HepG2 (cell line): ENCODE data around the gene SYNGAP1. TPM values are rescaled to one million over a fixed set of nuclear protein-coding genes. Genes with fewer than 3 reads are reported as not detected.

Experiments used
- ATAC-seq: fragments of 200-7000 bp; cut with Tn5 transposase; 3 replicates; pipeline ENCODE4 v1.9.1; 2020; ENCODE audit warnings: mild to moderate bottlenecking, moderate library complexity
- BruUV-seq: library from RNA; stranded (reverse); fragments of 400-500 nt; replicated peaks from 2 replicates; lab custom pipeline; 2021; lab: Mats Ljungman, UMichigan
- CTCF ChIA-PET: fragments of 300-600 bp; formaldehyde crosslinking; extraction: SDS; loops from one replicate; lab custom pipeline; 2021; ENCODE audit warnings: low total read pairs, inconsistent platforms, low intra/inter-chr PET ratio; lab: Yijun Ruan, JAX
- POLR2A ChIA-PET: fragments of 350-600 bp; sonication (Branson Sonifier 250); formaldehyde crosslinking; loops from one replicate; lab custom pipeline; 2020; ENCODE audit warnings: antibody characterized with exemption, inconsistent platforms; lab: Yijun Ruan, JAX
- DNase-seq: peaks from one replicate; pipeline ENCODE4 v3.0.0-alpha.2; 2015; ENCODE audit warnings: low spot score
- FAIRE-seq: peaks from 3 replicates; lab custom pipeline; 2011; peaks lifted over from hg19 to GRCh38; lab: Jason Lieb, UNC
- H2AFZ ChIP-seq: one replicate; pipeline ENCODE4 v1.6.1; 2011; ENCODE audit warnings: low read length, inconsistent platforms
- H3K27ac ChIP-seq: fragments of 300-600 bp; 3 replicates; pipeline ENCODE4 v1.8.0; 2011; ENCODE audit warnings: mixed run types, mild to moderate bottlenecking, mixed read lengths, low read length, inconsistent platforms; ENCODE audit not compliant: insufficient read depth; ENCODE audit errors: extremely low read length
- H3K27me3 ChIP-seq, 2 experiments: fragments of 200-600 bp in 1 of 2; 2 replicates in 1 of 2; 3 replicates in 1 of 2; pipeline versions ENCODE4 v1.6.0 to v1.8.0; 2011; ENCODE audit warnings: low read length in 2 of 2, mild to moderate bottlenecking in 2 of 2, moderate library complexity in 2 of 2, inconsistent platforms in 1 of 2; ENCODE audit not compliant: insufficient read depth in 2 of 2, control insufficient read depth in 1 of 2
- H3K36me3 ChIP-seq, 2 experiments: fragments of 200-600 bp in 1 of 2; replicated peaks in 1 of 2; 2 replicates in 1 of 2; 3 replicates in 1 of 2; pipeline versions ENCODE4 v1.5.1 to v1.8.0; 2011; ENCODE audit warnings: low read length in 2 of 2, inconsistent platforms in 1 of 2; ENCODE audit not compliant: insufficient read depth in 2 of 2, control insufficient read depth in 1 of 2
- H3K4me1 ChIP-seq: 2 replicates; pipeline ENCODE4 v1.5.1; 2012; ENCODE audit warnings: low read length, inconsistent platforms; ENCODE audit not compliant: insufficient read depth
- H3K4me2 ChIP-seq: 2 replicates; pipeline ENCODE4 v1.6.0; 2011; ENCODE audit warnings: low read depth, low read length, inconsistent platforms
- H3K4me3 ChIP-seq, 3 experiments: fragments of 200-600 bp in 1 of 3; sonication (generic), shearing (Covaris generic) in 1 of 3; replicated peaks in 1 of 3; 2 replicates each; pipeline ENCODE4 v1.5.1; 2011 to 2016; ENCODE audit warnings: low read length in 3 of 3, inconsistent platforms in 2 of 3, low read depth in 2 of 3, mild to moderate bottlenecking in 2 of 3, control low read depth in 1 of 3, mixed read lengths in 1 of 3; ENCODE audit not compliant: insufficient read depth in 1 of 3
- H3K79me2 ChIP-seq: one replicate; pipeline ENCODE4 v1.6.1; 2011; ENCODE audit warnings: low read length, inconsistent platforms; ENCODE audit not compliant: insufficient read depth
- H3K9ac ChIP-seq: 2 replicates; pipeline ENCODE4 v1.6.0; 2011; ENCODE audit warnings: mild to moderate bottlenecking, low read depth, low read length, inconsistent platforms; ENCODE audit not compliant: insufficient read depth
- H3K9me3 ChIP-seq: 2 replicates; pipeline ENCODE4 v1.5.1; 2012; ENCODE audit warnings: mild to moderate bottlenecking, low read length
- H4K20me1 ChIP-seq: 2 replicates; pipeline ENCODE4 v1.6.0; 2011; ENCODE audit warnings: inconsistent platforms, mild to moderate bottlenecking, low read length, moderate library complexity; ENCODE audit not compliant: insufficient read depth
- ELF1 ChIP-seq: sonication (generic); formaldehyde crosslinking; IDR thresholded peaks from 2 replicates; pipeline ENCODE4 v1.4.0; 2020; ENCODE audit warnings: missing genetic modification reagents
- ERF ChIP-seq: IDR thresholded peaks from 2 replicates; pipeline ENCODE4 v1.6.1; 2018; ENCODE audit warnings: missing biosample characterization, missing genetic modification reagents
- GABPA ChIP-seq, 2 experiments: IDR thresholded peaks; 2 replicates each; pipeline ENCODE4 v1.6.1; 2011 to 2016; ENCODE audit warnings: low read depth in 2 of 2, low read length in 1 of 2, missing biosample characterization in 1 of 2, missing genetic modification characterization in 1 of 2
- HDAC1 ChIP-seq: sonication (generic); formaldehyde crosslinking; IDR thresholded peaks from 2 replicates; pipeline ENCODE4 v1.5.1; 2020; ENCODE audit warnings: mild to moderate bottlenecking, missing genetic modification reagents
- KDM2A ChIP-seq: sonication (generic); formaldehyde crosslinking; IDR thresholded peaks from 2 replicates; pipeline ENCODE4 v1.4.0; 2020; ENCODE audit warnings: low read depth, missing genetic modification reagents, borderline replicate concordance
- MAZ ChIP-seq, 2 experiments: sonication (generic) in 1 of 2; formaldehyde crosslinking in 1 of 2; IDR thresholded peaks; 2 replicates each; pipeline versions ENCODE4 v1.5.0 to v1.6.1; 2012 to 2020; ENCODE audit warnings: low read depth in 2 of 2, mild to moderate bottlenecking in 2 of 2, borderline replicate concordance in 1 of 2, improper control_type of control experiment in 1 of 2, low read length in 1 of 2, missing genetic modification reagents in 1 of 2, moderate library complexity in 1 of 2
- THAP11 ChIP-seq: IDR thresholded peaks from 2 replicates; pipeline ENCODE4 v1.6.1; 2016; ENCODE audit warnings: missing biosample characterization, missing genetic modification reagents
- WGBS: methylation state at CpG from one replicate; pipeline ENCODE4 v1.1.6; 2017; ENCODE audit warnings: low lambda C conversion rate; 5-methylcytosine and 5-hydroxymethylcytosine counted together
- in situ Hi-C: cut with HindIII; loops from 2 replicates; pipeline ENCODE4 v1.10.0; 2017; ENCODE audit warnings: low pct_unique_long_range_greater_than_20kb; ENCODE audit not compliant: extremely low pct_ligation_motif_present
- intact Hi-C: fragments of 100-400 bp; cut with micrococcal nuclease; formaldehyde crosslinking; loops from one replicate; pipeline ENCODE4 v1.10.0; 2022; ENCODE audit not compliant: unreplicated experiment
- polyA plus RNA-seq, 8 experiments: library from polyadenylated mRNA; depleted of rRNA in 3 of 8; stranded (reverse) in 7 of 8; unstranded in 1 of 8; fragments of >200 nt; fragmentation: Illumina TruSeq in 4 of 8; extraction: Trizol in 4 of 8; gene quantifications; 2 replicates each; pipeline versions ENCODE4 v1.2.1 to v1.2.3, GENCODE V29; 2011 to 2016; ENCODE audit warnings: low read depth in 4 of 8, missing spikeins in 1 of 8, mixed read lengths in 1 of 8; ENCODE audit not compliant: insufficient read depth in 1 of 8
- total RNA-seq, 5 experiments: library from RNA; depleted of rRNA; stranded (reverse); fragments of >200 nt; fragmentation: Illumina TruSeq; extraction: Trizol; gene quantifications; 2 replicates each; pipeline ENCODE4 v1.2.3, GENCODE V29; 2016; ENCODE audit warnings: low read depth in 1 of 5
- TF ChIP-seq, protein P1 (sequence below): sonication (generic); formaldehyde crosslinking; IDR thresholded peaks from 2 replicates; pipeline ENCODE4 v1.5.0; 2020; ENCODE audit warnings: mild to moderate bottlenecking, missing genetic modification reagents, borderline replicate concordance
- TF ChIP-seq, protein P2 (sequence below): sonication (generic); formaldehyde crosslinking; IDR thresholded peaks from 2 replicates; pipeline ENCODE4 v1.5.0; 2020; ENCODE audit warnings: missing genetic modification reagents, mild to moderate bottlenecking, borderline replicate concordance
- TF ChIP-seq, protein P3 (sequence below): sonication (generic); formaldehyde crosslinking; IDR thresholded peaks from 2 replicates; pipeline ENCODE4 v1.4.0; 2020; ENCODE audit warnings: missing genetic modification reagents

Gene SYNGAP1
- total and polyA plus RNA-seq, 2 of the 13 experiments (the other 11 are each of a cell fraction or from before 2014, with no cell fraction given), result 0.75 to 1.1 TPM

DNA sequence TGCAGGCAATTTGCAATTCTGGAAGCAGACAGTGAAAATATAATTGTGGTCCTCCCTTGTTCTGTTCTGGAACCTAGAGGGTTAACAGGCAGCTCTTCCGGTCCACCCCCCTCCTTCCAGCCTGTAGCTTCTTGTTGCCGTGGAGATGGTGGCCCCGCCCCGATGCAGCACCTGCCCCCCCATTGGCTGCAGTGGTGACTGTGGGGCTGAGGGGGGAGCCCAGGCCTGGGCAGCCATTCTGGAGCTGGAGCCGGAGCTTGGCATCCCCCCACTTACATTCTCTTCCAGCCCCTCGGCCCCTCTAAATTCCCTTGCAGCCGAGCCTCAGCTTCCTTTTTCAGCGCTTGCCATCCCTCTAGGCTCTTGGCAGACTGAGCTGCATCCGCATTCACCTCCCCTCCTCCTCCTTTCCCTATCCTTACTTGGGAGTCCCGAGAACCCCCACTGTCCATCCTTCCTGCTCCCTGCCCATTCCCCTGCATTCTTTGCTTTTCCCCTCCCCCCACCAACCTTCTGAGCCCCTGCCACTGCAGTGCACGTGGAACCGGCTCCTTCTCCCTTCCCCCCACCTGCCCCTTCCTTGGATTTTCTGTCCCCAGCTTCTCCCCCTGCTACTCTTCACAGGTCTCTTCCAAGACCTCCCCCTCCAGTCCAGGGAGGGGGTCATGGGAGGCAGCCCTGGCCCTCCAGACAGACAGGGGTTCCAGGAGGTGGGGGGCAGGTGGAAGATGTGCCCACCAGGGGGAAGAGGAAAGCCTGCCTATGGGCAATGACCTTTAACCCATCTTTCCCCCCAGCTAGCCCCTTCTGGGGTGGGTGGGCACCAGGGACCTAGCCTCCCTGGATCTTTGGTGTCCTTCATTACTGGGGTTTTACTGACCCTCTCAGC, 11.4 kb downstream of the SYNGAP1 start:
- Histone ChIP-seq H3K4me3 (peak overlapping the region in 1 of 3 experiments; percentile 8; a peak in 1 of 6 replicates), H3K27me3 (no peaks in the 10 kb centered on the region), H3K79me2 (no peaks in the 10 kb centered on the region), H3K4me1 (peaks cover 42% of the 10 kb centered on the region), H3K27ac (no peak overlapping the region), H4K20me1 (no peaks in the 10 kb centered on the region), H3K4me2 (peak overlapping the region; percentile 49), H3K36me3 (no peaks in the 10 kb centered on the region), H2AFZ (no peak overlapping the region), H3K9ac (no peak overlapping the region), H3K9me3 (no peaks in the 10 kb centered on the region)
- ATAC-seq (peak; percentile 12; the same call in 1 of the 3 replicates), FAIRE-seq (peak; percentile 39), DNase-seq (peak; percentile 46)
- intact Hi-C loops, result no loop called here
- in situ Hi-C loops, result no loop called here
- CTCF ChIA-PET, result no interaction called here
- WGBS, result 5% methylated on average over 10 of the region's 12 CpGs
- POLR2A ChIA-PET, result interaction anchor here (0.7 to 3.5 kb wide), 8 partner anchors 9 to 280 kb away, joined by 3 to 23 read pairs (median 4); partner anchors contain the start of genes CUTA, PHF1, RGL2 and RPS18
- no TSS peak for BruUV-seq
- TF ChIP-seq HDAC1 (peak; percentile 49; the same call in 1 of the 2 replicates), ERF (CRISPR knock-in tag) (peak; percentile 34; the same call in 1 of the 2 replicates), GABPA (IDR thresholded peaks at IDR 0.05; ENCODE audit: low read depth, low read length) (no peak), GABPA (CRISPR knock-in tag; IDR thresholded peaks at IDR 0.05; ENCODE audit: low read depth) (peak; percentile 84), MAZ (IDR thresholded peaks at IDR 0.05; ENCODE audit: borderline replicate concordance, low read depth, low read length) (0 out of 2 replicates have a peak, but pooled peaks have one; percentile 56), MAZ (CRISPR knock-in tag; IDR thresholded peaks at IDR 0.05; ENCODE audit: low read depth) (0 out of 2 replicates have a peak, but pooled peaks have one; percentile 28), KDM2A (peak; percentile 40; the same call in 1 of the 2 replicates), ELF1 (CRISPR knock-in tag) (peak; percentile 62), THAP11 (CRISPR knock-in tag) (0 out of 2 replicates have a peak, but pooled peaks have one; percentile 26)
- TF ChIP-seq, protein P1, sequence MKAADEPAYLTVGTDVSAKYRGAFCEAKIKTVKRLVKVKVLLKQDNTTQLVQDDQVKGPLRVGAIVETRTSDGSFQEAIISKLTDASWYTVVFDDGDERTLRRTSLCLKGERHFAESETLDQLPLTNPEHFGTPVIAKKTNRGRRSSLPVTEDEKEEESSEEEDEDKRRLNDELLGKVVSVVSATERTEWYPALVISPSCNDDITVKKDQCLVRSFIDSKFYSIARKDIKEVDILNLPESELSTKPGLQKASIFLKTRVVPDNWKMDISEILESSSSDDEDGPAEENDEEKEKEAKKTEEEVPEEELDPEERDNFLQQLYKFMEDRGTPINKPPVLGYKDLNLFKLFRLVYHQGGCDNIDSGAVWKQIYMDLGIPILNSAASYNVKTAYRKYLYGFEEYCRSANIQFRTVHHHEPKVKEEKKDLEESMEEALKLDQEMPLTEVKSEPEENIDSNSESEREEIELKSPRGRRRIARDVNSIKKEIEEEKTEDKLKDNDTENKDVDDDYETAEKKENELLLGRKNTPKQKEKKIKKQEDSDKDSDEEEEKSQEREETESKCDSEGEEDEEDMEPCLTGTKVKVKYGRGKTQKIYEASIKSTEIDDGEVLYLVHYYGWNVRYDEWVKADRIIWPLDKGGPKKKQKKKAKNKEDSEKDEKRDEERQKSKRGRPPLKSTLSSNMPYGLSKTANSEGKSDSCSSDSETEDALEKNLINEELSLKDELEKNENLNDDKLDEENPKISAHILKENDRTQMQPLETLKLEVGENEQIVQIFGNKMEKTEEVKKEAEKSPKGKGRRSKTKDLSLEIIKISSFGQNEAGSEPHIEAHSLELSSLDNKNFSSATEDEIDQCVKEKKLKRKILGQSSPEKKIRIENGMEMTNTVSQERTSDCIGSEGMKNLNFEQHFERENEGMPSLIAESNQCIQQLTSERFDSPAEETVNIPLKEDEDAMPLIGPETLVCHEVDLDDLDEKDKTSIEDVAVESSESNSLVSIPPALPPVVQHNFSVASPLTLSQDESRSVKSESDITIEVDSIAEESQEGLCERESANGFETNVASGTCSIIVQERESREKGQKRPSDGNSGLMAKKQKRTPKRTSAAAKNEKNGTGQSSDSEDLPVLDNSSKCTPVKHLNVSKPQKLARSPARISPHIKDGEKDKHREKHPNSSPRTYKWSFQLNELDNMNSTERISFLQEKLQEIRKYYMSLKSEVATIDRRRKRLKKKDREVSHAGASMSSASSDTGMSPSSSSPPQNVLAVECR, result peak; percentile 48; the same call in 1 of the 2 replicates
- TF ChIP-seq, protein P2, sequence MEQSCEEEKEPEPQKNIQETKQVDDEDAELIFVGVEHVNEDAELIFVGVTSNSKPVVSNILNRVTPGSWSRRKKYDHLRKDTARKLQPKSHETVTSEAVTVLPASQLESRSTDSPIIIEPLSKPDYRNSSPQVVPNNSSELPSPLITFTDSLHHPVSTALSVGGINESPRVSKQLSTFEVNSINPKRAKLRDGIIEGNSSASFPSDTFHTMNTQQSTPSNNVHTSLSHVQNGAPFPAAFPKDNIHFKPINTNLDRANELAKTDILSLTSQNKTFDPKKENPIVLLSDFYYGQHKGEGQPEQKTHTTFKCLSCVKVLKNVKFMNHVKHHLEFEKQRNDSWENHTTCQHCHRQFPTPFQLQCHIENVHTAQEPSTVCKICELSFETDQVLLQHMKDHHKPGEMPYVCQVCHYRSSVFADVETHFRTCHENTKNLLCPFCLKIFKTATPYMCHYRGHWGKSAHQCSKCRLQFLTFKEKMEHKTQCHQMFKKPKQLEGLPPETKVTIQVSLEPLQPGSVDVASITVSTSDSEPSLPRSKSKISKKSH, result no peak
- TF ChIP-seq, protein P3, sequence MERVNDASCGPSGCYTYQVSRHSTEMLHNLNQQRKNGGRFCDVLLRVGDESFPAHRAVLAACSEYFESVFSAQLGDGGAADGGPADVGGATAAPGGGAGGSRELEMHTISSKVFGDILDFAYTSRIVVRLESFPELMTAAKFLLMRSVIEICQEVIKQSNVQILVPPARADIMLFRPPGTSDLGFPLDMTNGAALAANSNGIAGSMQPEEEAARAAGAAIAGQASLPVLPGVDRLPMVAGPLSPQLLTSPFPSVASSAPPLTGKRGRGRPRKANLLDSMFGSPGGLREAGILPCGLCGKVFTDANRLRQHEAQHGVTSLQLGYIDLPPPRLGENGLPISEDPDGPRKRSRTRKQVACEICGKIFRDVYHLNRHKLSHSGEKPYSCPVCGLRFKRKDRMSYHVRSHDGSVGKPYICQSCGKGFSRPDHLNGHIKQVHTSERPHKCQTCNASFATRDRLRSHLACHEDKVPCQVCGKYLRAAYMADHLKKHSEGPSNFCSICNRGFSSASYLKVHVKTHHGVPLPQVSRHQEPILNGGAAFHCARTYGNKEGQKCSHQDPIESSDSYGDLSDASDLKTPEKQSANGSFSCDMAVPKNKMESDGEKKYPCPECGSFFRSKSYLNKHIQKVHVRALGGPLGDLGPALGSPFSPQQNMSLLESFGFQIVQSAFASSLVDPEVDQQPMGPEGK (CRISPR knock-in tag), result peak; percentile 82
